ENCODE measurements around the gene AHDC1.
"Not testable (repeated sequence)": the region's sequence is repeated elsewhere in the genome, so short reads cannot be mapped to it uniquely, and the experiment has no call there.

DNA sequence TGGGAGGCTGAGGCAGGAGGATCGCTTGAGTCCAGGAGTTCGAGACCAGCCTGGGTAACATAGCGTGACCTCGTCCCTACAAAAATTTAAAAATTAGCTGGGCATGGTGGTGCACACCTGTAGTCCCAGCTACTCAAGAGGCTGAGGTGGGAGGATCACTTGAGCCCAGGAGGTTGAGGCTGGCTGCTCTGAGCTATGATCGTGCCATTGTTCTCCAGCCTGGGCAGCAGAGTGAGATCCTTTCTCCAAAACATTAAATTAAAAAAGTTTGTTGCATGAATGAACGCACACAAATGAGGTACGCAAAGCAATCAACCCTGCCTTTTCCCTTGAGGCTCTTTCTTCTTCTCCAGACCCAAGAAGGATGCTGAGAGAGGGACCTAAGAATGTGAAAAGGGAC lies 50.1 kb downstream of the AHDC1 start:
- TF ChIP-seq, protein P1, sequence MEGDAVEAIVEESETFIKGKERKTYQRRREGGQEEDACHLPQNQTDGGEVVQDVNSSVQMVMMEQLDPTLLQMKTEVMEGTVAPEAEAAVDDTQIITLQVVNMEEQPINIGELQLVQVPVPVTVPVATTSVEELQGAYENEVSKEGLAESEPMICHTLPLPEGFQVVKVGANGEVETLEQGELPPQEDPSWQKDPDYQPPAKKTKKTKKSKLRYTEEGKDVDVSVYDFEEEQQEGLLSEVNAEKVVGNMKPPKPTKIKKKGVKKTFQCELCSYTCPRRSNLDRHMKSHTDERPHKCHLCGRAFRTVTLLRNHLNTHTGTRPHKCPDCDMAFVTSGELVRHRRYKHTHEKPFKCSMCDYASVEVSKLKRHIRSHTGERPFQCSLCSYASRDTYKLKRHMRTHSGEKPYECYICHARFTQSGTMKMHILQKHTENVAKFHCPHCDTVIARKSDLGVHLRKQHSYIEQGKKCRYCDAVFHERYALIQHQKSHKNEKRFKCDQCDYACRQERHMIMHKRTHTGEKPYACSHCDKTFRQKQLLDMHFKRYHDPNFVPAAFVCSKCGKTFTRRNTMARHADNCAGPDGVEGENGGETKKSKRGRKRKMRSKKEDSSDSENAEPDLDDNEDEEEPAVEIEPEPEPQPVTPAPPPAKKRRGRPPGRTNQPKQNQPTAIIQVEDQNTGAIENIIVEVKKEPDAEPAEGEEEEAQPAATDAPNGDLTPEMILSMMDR (CRISPR knock-in tag; IDR thresholded peaks at IDR 0.05), result not testable (repeated sequence)
- not testable (repeated sequence) for TF ChIP-seq ZNF292 (CRISPR knock-in tag; IDR thresholded peaks at IDR 0.05; ENCODE audit: borderline replicate concordance, low read depth); GTF2F1 (IDR thresholded peaks at IDR 0.05; ENCODE audit: low read length); ZNF720 (CRISPR knock-in tag; IDR thresholded peaks at IDR 0.05); U2AF1 (optimal IDR thresholded peaks at IDR 0.05; ENCODE audit: low read depth, low read length); ZNF790 (CRISPR knock-in tag; IDR thresholded peaks at IDR 0.05; ENCODE audit: borderline replicate concordance)
- TF ChIP-seq, protein P2, sequence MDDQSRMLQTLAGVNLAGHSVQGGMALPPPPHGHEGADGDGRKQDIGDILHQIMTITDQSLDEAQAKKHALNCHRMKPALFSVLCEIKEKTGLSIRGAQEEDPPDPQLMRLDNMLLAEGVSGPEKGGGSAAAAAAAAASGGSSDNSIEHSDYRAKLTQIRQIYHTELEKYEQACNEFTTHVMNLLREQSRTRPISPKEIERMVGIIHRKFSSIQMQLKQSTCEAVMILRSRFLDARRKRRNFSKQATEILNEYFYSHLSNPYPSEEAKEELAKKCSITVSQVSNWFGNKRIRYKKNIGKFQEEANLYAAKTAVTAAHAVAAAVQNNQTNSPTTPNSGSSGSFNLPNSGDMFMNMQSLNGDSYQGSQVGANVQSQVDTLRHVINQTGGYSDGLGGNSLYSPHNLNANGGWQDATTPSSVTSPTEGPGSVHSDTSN (CRISPR knock-in tag; IDR thresholded peaks at IDR 0.05; ENCODE audit: borderline replicate concordance), result not testable (repeated sequence)

All from HepG2 (cell line).